GF-D8 (cell line): Measurements from ENCODE around the gene CENPP.

Experiments used
- DNase-seq: peaks from one replicate; lab custom pipeline; 2025; lab: John Stamatoyannopoulos, UW

CENPP gene

DNA sequence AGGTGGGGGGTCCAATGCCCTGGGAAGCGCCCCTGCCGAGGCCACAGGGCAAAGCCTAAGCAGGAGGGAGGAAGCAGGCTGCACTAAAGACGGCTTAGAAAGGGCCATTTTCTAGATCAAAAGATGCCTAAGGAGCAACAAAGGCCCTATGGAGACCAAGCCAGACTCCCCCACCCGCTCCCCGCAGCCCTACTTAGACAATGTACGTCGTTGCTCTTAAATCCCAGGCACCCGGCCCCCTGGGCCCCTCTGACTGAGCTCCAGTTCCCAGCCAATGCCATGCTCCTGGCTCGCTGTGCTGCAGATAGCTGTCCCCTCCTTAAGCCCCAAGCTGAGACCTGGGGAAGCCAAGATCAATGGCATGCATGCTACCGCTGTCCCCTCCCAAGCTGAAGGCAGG, 333.8 kb downstream of the CENPP start:
- no peak for DNase-seq

DNA sequence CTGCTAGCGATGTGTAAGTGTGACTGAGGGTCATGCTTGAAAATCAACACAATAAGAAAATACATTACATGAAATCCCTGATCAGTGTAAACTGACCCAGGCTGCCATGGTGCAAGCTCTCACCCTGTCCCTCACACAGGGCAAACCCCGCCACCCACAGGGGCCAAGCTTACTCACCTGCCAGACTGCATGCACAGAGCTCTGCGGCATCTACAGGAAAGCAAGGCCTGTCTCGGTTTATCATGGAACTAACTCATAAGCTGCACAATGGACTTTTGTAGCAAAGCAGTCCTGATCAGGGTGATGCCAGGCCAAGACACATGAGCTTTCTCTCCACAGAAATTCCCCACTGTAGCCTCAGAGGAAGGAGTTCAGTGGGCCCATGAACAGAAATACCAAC, 334.5 kb downstream of the CENPP start:
- no peak for DNase-seq

DNA sequence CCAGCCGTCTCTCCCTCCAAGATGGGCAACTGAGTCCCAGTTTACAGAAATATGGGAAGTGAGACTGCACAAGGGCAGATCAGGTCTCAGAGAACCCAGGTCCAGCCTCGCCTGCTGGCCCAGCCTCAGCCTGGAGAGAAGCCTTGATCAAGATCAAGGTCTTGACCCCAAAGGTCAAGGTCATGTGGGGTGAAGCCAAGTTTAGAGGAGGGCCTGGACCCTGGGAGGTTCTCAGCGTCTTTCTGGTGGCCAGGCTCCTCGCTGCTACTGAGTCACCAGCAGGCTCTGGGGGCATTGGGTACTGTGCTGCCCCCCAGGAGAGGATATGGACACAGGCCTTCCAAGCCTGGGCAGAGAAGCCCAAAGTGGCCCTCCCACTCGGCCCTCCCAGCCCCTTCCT, 335.4 kb downstream of the CENPP start:
- DNase-seq, result no peak

DNA sequence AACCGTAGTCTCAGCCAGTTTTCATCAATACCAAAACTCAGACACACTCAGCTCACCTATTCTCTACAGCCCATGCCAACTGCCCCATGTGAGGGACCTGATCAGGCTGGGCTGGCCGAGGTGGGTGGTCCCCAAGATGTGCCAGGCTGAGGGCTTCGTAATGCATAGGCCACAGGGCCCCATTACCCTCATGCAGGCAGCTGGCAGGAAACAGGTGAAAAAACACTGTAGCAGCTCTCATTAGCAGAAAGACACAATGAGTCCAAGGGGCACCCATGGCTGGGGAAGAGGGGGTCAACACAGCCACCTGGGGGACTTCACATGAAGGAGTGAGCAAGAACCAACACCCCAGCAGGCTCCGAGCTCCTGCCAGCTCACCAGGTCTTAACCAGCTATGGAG, 336.0 kb downstream of the CENPP start:
- no peak for DNase-seq

DNA sequence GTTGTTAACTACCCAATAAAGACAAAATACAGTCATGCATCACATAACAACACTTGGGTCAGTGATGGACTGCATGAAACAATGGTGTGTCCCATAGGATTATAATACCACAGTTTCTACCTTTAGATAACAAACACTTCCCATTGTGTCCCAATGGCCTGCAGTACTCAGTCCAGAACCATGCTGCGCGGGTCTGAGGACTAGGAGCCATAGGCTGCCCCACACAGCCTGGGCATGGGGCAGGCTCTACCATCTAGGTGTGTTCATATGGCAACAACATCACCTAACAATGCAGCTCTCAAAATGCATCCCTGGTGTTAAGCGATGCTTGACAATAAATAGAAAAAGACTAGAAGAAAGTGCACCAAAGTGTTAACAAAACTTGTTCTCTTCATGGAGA, 337.4 kb downstream of the CENPP start:
- DNase-seq, result no peak

DNA sequence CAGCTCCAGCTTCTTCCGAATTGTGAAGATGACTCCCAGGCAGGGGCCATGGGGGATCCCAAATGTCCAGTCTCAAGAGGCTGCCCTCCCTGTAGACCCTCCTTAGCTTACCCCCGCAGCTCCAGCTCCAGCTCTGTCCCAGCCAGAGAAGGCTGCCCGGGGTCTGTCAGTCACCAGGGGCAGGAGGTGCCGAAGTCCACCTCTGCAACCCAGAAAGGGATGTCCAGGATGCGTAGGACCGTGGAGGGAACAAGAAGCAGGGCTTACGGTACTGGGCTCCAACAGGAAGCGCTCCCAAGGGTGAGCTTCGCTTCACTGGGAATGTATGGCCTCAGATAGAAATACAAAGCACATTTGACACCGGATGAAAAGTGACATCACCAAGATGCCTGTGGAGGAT, 338.2 kb downstream of the CENPP start:
- DNase-seq, result no peak

DNA sequence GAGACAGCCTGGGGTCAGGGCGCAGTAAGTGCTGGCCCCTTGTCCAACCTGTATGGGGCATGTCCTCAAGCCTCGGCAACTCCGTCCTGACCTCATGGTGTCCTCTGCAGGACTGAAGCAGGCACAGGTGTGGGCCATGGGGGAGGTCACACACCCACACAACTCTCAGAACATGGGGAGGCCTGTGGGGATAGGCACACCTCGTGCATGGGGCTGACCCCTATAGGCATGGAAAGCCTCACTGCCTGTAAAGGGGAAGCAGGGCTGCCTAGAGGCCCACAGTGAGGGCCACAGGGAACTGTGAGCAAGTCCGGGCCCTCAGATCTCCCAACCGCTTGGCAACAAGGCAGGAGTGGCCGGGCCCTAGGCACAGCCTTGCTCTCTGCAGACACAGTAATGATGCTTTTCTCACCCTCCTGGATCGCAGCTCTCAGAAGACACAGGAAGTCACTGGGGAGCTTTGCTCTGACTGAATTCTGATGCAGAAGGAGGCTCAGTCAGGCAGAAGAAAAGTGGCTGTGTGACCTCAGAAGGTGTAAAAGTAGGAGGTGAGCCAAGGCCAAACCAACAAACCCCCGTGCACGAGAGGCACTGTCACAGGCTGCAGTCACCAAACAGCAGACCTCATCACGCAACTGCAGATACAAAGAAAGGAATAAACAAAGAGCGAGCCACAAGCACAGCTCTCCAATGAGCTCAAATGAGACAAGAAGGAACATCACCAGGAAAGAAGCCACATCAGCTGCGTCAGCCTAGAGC, 338.8 kb downstream of the CENPP start:
- no peak for DNase-seq

DNA sequence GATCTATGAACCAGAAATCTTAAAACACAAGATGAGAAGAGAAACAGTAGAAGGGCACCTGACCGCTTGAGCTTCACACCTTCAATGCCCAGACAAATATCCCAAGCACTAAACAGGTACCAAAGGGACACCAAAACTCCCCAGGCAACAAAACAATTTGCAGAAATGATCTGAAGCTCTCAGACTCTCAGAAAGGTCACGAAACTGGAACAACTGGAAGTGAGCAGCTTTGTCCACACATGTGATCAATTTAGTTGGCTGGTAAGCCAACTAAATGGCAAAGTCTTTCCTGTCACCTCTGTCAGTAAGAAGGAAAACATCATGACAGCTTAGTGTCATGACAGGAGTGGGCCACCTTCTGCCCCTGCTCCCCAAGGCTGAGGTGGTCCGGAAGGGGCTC, 340.1 kb downstream of the CENPP start:
- no peak for DNase-seq

DNA sequence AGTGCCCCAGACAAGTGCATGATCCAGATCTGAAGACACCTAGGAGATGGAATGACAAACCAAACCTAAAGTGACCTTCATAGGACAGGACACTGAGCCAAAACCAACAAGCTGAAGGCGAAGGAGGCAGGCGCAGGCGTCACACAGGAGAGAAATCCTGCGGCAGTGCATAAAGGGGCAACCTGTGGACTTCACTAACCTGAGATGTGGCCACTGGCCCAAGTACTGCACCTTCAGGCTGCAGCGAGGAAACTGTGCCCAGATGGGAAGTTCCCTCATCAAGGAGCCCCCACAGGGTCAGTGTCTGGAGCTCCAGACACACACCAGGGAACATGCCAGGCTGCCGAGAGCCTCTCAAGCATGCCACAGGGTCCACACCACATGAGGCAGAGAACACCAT, 340.5 kb downstream of the CENPP start:
- DNase-seq, result no peak

DNA sequence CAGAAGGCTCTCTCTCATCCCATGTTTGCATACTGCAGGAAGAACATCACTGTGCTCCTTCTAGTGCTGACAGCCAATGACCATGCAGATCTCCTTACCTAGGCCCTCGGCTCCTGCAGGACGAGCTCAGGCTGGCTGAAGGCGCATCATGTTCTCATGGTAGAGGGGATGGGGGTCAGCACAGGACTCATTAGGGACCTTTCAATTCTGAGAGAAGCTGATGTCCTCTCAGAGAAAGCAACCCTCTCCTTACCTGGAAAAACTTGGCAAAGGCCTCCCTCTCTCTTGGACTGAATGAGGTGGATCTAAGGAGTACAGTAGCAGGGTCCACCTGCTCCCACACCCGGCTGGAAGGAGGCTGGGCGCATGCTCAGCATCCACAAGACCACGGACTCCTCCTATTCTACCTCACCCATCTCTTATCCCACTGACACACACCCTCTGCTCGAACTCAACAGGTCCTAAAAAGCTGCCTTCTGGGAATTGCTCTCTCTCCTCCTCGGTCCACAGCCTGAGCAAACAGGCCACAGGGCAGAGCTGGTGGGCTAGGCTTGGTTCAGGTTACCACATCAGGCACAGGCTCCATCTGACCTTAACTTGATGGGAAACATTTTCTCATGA, 341.3 kb downstream of the CENPP start:
- no peak for DNase-seq

DNA sequence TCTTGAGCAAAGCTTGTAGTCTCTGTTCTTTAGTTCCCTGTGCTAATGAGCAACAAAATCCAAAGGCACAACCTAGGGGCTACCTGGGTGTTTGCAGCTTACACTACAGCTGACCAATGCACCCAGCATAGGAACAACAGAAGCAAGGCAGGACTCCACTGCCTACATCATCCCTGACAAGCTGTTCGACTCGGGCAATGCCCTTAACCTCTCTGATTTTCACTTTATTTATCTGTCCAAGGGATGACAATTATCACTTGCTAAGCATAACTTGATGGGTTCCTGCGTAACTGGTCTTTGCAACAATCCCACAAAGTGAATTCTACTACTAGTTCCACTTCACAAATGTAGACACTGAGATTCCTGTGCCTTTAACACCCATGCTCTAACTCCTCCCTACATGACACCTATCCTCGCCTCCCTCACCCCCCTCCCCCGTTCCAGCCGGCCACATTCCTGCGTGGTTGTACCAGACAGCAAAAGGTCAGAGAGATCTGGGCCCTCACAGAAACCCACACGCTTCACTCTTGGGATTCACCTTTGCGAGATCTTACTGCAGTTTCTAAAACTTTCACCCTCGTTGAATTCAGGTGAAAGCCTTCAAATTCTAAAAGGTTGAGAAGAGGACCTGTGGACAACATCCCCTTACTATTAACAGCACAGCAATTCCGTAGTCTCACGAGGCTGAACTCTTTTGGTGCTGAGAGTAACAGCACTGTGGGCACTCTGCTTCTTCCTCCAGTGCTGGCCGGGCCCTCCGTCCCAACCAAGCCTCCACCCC, 343.2 kb downstream of the CENPP start:
- DNase-seq, result no peak

DNA sequence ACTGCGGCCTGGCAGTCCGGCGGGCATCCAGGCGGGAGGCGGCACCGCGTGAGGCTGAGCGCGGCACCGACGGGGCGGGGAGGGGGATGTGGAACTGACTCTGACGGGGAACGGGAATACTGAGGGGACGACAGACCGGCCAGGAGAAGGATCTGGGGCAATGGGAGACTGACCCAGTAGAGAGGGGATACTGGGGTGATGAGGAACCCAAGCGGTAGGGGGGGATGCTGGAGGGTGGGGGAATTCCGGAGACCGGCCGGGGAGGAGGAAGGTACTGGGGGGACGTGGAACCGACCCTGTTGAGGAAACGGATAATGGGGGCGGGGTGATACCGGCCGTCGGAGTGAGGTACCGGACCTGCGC, 343.8 kb downstream of the CENPP start:
- DNase-seq, result no peak
